A673 (cell line): ENCODE results near the gene TBC1D9B.

Experiments
- CTCF ChIP-seq: fragments of 300-800, 200-600 bp; sonication (generic); conservative IDR thresholded peaks from 2 replicates; pipeline ENCODE4 v1.5.1; 2017; ENCODE audit warnings: low read depth, mild to moderate bottlenecking, antibody characterized with exemption, low read length, moderate library complexity, mixed read lengths
- EZH2 ChIP-seq: fragments of 200-600 bp; sonication (generic); IDR thresholded peaks from 2 replicates; pipeline ENCODE4 v1.6.1; 2017; ENCODE audit warnings: borderline replicate concordance, low read depth, mild to moderate bottlenecking, mixed read lengths, antibody characterized with exemption, low read length; ENCODE audit not compliant: poor library complexity, severe bottlenecking

GRCh38 chr5:179854356-179854755 lies 53.3 kb downstream of the TBC1D9B start:
- no peak for TF ChIP-seq CTCF
- TF ChIP-seq EZH2: no peak
